Activated naive CD8-positive, alpha-beta T cell treated with anti-CD3 and anti-CD28 coated beads for 36 hours (primary cell): ENCODE data around the gene TMCO4. TPM values are rescaled to one million over a fixed set of nuclear protein-coding genes. Genes with fewer than 3 reads are reported as not detected.
"Not testable (repeated sequence)": the region's sequence is repeated elsewhere in the genome, so short reads cannot be mapped to it uniquely, and the experiment has no call there.

ENCODE experiments used
- DNase-seq: peaks from one replicate; pipeline ENCODE4 v3.0.0; 2021
- H3K27ac Mint-ChIP-seq: one replicate; pipeline ENCODE4 v1.8.0; 2022; ENCODE audit warnings: mild to moderate bottlenecking, moderate library complexity, mixed read lengths
- H3K27me3 Mint-ChIP-seq: one replicate; pipeline ENCODE4 v1.8.0; 2022; ENCODE audit warnings: mild to moderate bottlenecking, mixed read lengths
- H3K36me3 Mint-ChIP-seq: one replicate; pipeline ENCODE4 v1.8.0; 2021; ENCODE audit warnings: mild to moderate bottlenecking, mixed read lengths
- H3K4me1 Mint-ChIP-seq: one replicate; pipeline ENCODE4 v1.8.0; 2021; ENCODE audit warnings: mixed read lengths
- H3K4me3 Mint-ChIP-seq: one replicate; pipeline ENCODE4 v1.8.0; 2022; ENCODE audit warnings: mild to moderate bottlenecking, moderate library complexity, mixed read lengths
- H3K9me3 Mint-ChIP-seq: one replicate; pipeline ENCODE4 v1.8.0; 2022; ENCODE audit warnings: mixed read lengths
- total RNA-seq, 2 experiments: library from RNA; stranded (reverse); gene quantifications; one replicate each; pipeline ENCODE4 v1.2.3, GENCODE V29; 2021

Gene TMCO4
- 10 to 100 TPM; 12.5 to 13.9 TPM for total RNA-seq

DNA sequence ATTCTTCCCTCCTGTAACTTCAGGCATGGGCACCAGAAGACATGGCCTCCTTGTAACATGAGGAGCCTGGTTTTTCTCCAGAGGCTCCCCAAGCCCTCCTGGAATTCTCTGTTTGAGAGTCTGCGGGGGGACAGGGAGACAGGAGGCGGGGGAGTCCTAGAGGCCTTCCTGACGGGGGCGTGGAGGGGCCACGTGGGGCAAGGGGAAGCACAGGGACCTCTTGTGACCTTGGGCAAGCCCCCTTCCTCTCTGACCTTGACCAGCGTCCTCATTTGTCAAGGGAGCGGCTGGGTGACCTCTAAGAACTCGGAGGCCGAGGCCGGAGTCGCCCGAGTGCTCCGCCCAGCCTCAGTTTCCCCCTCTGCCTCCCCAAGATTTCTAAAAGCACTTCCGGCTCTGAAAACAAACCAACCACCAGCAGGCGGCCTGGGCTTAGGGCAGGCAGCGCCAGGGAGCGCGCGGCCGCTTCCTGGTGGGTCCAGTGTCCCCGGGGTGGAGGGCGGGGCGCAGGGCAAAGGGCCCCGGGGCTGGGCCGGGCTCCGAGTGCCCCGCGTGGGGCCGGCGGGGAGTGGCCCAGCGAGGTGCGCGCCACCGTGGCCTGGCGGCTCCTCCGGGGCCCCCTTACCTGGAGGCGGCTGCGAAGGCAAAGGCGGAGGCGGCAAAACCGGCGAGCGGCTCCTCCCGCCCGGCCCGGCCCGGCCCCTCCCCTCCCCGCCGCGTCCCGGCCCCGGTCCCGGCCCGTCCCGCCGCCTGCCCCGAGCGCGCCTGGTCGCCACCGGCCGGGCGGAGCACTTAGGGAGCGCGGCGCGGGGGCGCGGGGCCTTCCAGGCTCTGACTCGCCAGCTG is at the start of gene TMCO4:
TSS of gene TMCO4 (minus strand) at position 687 of the 846 bp plus-strand sequence. CDS start 19,158 bp downstream, outside the sequence.
- Mint-ChIP-seq H3K9me3 (no peaks in the 10 kb centered on the region), H3K27me3 (peaks cover 3% of the 10 kb centered on the region), H3K27ac (peak within 1 kb of the TSS; percentile 91), H3K4me1 (peaks cover 18% of the 10 kb centered on the region), H3K36me3 (peaks cover 12% of the 10 kb centered on the region), H3K4me3 (peak within 1 kb of the TSS; percentile 83)
- peak; percentile 68 for DNase-seq

DNA sequence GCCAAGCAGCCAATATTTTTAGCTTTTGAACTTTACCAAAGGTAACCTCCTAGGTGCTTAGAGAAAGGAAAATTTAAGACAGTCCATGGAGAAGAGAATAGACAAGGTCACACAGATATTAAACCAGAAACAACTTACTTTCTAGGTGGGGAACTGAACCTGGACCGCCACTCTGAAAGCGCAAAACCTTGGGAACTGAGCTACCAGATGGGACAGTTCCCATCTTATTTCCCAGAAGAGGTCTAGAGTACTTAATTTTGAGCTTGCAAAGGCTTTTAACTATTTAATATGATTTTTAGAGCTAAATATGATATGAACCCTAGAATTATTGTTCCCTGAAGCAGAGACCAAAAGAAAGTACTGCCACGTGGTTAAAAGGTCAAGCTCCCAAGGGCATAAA is 49.6 kb upstream of the TMCO4 start:
- H3K27ac Mint-ChIP-seq, DNase-seq, H3K4me1 Mint-ChIP-seq, H3K36me3 Mint-ChIP-seq, H3K9me3 Mint-ChIP-seq, H3K4me3 Mint-ChIP-seq: not testable (repeated sequence)
- H3K27me3 Mint-ChIP-seq, result peaks cover 17% of the 10 kb centered on the region

DNA sequence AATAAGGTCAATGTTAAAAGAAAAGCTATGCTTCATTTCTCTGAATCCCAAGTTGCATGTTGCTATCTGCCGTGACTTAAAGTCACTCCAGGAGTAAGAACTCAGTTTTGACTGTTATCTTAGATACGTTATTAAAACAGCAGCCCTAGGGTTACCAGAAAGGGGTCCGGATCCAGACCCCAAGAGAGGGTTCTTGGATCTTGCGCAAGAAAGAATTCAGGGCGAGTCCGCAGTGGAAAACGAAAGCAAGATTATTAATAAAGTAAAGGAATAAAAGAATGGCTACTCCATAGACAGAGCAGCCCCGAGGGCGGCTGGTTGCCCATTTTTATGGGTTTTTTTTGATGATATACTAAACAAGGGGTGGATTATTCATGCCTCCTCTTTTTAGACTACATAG is 47.6 kb upstream of the TMCO4 start:
- H3K36me3 Mint-ChIP-seq, H3K4me1 Mint-ChIP-seq, H3K27ac Mint-ChIP-seq, DNase-seq, H3K9me3 Mint-ChIP-seq, H3K4me3 Mint-ChIP-seq: not testable (repeated sequence)
- peaks cover 17% of the 10 kb centered on the region for H3K27me3 Mint-ChIP-seq

DNA sequence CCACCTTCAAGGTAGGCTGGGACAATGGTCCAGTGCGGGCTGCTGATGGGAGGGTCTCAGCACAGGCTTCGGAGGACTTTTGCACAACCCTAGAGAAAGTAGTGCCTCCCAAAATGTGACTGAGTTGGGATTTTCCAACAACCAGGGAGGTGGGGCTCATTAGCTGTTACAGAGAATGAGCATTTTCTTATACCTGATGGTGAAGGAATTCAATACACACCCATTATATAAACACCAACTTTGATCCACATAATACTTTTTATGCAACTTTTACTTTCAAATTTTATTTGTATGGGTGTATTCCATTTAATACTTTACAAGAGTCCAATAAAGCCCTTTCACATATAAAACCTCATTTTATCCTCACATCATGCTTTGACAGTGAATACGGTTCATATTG is 46.6 kb upstream of the TMCO4 start:
- H3K36me3 Mint-ChIP-seq, result no peaks in the 10 kb centered on the region
- no peak overlapping the region for H3K4me3 Mint-ChIP-seq
- H3K4me1 Mint-ChIP-seq, result no peaks in the 10 kb centered on the region
- H3K9me3 Mint-ChIP-seq, result no peaks in the 10 kb centered on the region
- H3K27ac Mint-ChIP-seq, result no peak overlapping the region
- DNase-seq, result no peak
- peaks cover 17% of the 10 kb centered on the region for H3K27me3 Mint-ChIP-seq

DNA sequence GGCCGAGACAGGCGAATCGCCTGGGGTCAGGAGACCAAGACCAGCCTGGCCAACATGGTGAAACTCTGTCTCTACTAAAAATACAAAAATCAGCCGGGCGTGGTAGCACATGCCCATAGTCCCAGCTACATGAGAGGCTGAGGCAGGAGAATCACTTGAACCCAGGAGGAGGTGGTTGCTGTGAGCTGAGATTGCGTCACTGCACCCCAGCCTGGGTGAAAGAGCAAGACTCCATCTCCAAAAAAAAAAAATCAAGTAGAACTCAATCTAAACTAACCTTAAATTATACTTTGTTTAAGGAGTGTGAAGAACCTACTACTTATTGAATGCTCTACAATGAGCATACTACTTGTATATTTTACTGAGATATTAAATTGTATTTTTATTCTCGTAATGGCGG is 45.8 kb upstream of the TMCO4 start:
- H3K36me3 Mint-ChIP-seq, result no peaks in the 10 kb centered on the region
- DNase-seq, result no peak
- H3K4me3 Mint-ChIP-seq, result no peak overlapping the region

DNA sequence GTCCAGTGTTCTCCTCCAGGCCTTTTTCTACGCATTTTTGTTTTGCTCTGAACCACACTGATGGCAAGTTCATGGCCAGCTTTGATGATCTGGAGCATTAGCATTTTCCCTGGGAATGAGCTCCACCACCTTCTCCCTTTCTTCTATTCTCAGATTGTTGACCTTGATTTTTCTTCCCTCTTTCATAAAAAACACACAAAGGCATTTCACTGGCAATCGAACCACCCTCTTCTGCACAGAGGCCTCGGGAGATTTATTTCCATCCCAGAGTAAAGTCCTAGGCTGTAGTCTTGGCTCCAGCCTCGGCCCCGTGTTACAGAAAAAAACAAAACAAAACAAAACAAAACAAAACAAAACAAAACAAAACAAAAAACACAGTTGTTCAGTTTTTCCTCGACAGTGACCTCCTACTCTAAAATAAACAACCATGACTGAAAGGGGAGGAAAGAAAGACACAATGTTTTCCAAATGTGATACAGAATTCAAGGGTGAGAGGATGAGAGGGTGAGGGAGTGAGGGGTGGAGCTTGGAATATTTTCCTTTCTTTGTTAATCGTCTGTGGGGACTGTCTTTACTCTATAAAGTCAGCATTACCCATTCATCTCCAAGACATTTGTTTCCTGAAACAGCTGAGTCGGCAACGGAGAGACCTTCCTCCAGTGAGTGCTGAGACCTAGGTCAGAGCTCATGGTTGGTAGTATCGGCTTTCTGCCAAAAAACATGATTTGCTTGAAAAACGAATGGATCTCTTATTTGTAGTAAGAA is 45.2 kb upstream of the TMCO4 start:
- no peaks in the 10 kb centered on the region for H3K36me3 Mint-ChIP-seq
- H3K27me3 Mint-ChIP-seq, result peaks cover 17% of the 10 kb centered on the region
- no peak for DNase-seq
- no peaks in the 10 kb centered on the region for H3K9me3 Mint-ChIP-seq
- H3K4me1 Mint-ChIP-seq, result peaks cover 6% of the 10 kb centered on the region
- no peak overlapping the region for H3K27ac Mint-ChIP-seq
- H3K4me3 Mint-ChIP-seq, result no peak overlapping the region

More for the DNA sequence above, 45.8 kb upstream of the TMCO4 start:
- Mint-ChIP-seq H3K27me3 (peaks cover 17% of the 10 kb centered on the region), H3K9me3 (no peaks in the 10 kb centered on the region), H3K27ac (no peak overlapping the region), H3K4me1 (peaks cover under 1% of the 10 kb centered on the region)

DNA sequence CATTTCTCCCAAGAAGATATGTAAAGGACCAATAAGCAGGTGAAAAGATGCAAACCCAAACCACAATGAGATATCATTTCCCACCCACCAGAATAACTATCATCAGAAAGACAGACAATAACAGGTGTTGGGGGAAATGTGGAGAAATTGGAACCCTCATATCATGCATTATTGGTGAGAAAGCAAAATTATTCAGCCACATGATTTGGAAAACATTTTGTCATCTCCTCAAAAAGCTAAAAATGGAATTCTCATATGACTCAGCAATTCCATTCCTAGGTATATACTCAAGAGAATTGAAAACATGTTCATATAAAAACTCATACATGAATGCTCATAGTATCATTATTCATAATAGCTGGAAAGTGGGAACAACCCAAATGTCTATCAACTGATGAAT is 40.5 kb upstream of the TMCO4 start:
- H3K36me3 Mint-ChIP-seq, result no peaks in the 10 kb centered on the region
- no peaks in the 10 kb centered on the region for H3K9me3 Mint-ChIP-seq
- no peak for DNase-seq
- peaks cover 9% of the 10 kb centered on the region for H3K4me1 Mint-ChIP-seq
- H3K27me3 Mint-ChIP-seq, result peaks cover 31% of the 10 kb centered on the region
- H3K27ac Mint-ChIP-seq, result no peak overlapping the region
- no peak overlapping the region for H3K4me3 Mint-ChIP-seq

DNA sequence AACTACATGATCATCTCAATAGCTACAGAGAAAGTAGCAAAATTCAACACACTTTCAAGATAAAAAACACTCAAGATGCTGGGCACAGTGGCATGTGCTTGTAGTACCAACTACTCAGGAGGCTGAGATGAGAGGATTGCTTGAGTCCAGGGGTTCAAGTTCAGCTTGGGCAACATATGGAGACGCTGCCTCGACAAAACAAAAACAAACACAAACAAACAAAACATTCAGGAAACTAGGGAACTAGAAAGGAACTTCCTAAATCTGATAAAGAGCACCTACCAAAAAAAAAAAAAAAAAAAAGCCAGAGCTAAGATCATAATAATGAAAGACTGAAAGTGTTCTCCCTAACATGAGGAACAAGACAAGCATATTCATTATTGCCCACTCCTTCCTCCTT is 38.1 kb upstream of the TMCO4 start:
- DNase-seq, result no peak
- Mint-ChIP-seq H3K9me3 (no peaks in the 10 kb centered on the region), H3K36me3 (no peaks in the 10 kb centered on the region), H3K4me1 (peaks cover 9% of the 10 kb centered on the region), H3K4me3 (no peak overlapping the region), H3K27me3 (peaks cover 34% of the 10 kb centered on the region), H3K27ac (no peak overlapping the region)

DNA sequence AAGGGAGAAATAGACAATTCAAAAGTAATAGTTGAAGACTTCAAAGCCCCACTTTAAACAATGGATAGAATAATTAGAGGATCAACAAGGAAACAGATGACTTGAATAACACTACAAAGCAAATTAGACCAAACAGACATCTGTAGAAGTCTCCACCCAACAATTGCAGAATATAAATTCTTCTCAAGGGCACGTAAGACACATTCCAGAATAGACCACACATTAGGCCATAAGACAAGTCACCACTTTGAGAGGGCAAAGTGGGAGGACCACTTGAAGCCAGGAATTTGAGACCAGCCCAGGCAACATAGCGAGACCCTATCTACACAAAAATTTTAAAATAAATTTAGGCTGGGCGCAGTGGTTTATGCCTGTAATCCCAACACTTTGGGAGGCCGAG is 35.9 kb upstream of the TMCO4 start:
- Mint-ChIP-seq H3K9me3 (peaks cover 2% of the 10 kb centered on the region), H3K27ac (no peak overlapping the region), H3K27me3 (peaks cover 57% of the 10 kb centered on the region), H3K4me3 (no peak overlapping the region), H3K36me3 (no peaks in the 10 kb centered on the region), H3K4me1 (peaks cover 9% of the 10 kb centered on the region)
- DNase-seq, result no peak

DNA sequence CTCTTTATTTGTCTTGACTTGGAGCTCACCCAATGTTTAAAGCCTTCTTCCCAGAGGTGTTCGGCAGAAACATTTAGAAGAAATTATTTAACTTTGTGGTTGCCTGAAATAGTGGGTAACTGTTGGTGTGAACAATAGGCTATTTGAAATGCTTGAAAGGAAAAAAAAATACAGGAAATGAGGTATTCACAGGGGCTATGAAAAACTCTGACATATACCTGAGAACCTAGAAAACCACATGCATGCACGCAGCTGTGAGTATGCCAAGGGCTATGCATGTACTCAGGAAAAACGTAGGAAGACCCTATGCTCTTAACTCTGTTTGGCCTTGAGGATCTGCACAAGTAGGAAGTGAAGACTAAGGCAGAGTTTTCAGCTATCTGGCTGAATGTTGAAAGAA is 31.7 kb upstream of the TMCO4 start:
- no peak for DNase-seq
- Mint-ChIP-seq H3K4me3 (no peak overlapping the region), H3K36me3 (no peaks in the 10 kb centered on the region), H3K27ac (no peak overlapping the region), H3K27me3 (peaks cover 65% of the 10 kb centered on the region), H3K4me1 (no peaks in the 10 kb centered on the region), H3K9me3 (peaks cover 2% of the 10 kb centered on the region)

DNA sequence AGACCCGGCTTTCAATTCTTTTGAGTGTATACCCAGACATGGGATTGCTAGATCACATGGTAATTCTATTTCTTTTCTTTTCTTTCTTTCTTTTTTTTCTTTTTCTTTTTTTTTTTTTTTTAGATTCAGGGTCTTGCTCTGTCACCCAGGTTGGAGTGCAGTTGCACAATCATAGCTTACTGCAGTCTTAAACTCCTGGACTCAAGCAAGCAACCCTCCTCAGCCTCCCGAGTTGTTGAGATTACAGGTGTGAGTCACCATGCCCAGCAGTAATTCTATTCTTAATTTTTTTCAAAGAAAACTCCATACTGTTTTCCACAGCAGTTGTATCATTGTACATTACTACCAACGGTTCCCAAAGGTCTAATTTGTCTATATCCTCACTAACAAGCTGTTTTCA is 28.8 kb upstream of the TMCO4 start:
- Mint-ChIP-seq H3K27ac (no peak overlapping the region), H3K4me1 (peaks cover 7% of the 10 kb centered on the region), H3K4me3 (no peak overlapping the region), H3K36me3 (no peaks in the 10 kb centered on the region), H3K9me3 (peaks cover 2% of the 10 kb centered on the region), H3K27me3 (peaks cover 60% of the 10 kb centered on the region)
- DNase-seq, result no peak

DNA sequence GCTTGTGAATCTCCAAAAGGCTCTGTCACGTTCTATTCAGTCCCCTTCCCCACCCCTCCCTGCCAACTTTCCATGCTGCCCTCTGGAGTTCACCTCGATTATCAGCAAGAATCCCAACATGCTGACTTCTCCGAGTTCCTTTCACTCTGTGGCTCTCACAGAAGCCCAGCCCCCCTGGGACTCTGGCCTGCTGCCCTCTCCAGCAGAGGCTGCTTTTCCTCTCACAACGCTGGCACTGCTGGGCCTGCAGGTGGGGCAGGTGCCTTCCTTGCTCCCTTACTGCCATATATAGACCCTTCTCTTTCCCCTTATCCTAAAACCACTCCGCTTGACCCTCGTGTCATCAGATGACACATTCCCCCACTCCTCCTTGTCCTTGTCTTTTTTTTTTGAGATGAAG is 25.6 kb upstream of the TMCO4 start:
- Mint-ChIP-seq H3K27me3 (peaks cover 38% of the 10 kb centered on the region), H3K36me3 (no peaks in the 10 kb centered on the region), H3K4me1 (peaks cover 7% of the 10 kb centered on the region), H3K9me3 (no peaks in the 10 kb centered on the region), H3K27ac (no peak overlapping the region), H3K4me3 (no peak overlapping the region)
- DNase-seq, result no peak

DNA sequence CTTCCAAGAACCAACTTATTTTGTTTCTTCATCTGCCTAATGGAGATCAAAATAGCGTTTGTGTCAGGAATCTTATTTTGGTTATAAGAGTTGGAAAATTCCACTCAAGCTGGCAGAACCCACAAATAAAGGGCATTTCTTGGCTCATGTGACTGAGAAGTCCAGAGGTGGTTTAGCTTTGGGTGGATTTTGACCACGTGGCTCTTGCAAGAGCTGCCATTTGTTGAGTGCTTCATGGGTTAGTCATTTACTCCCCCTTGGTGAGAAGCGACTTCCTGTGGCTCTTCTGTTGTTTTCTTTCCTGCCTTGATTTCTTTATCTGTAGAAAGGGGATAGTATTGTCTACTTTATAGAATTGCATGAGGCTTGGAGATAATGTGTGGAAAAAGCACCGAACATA is 24.8 kb upstream of the TMCO4 start:
- H3K27ac Mint-ChIP-seq, result no peak overlapping the region
- no peaks in the 10 kb centered on the region for H3K9me3 Mint-ChIP-seq
- peaks cover 7% of the 10 kb centered on the region for H3K4me1 Mint-ChIP-seq

DNA sequence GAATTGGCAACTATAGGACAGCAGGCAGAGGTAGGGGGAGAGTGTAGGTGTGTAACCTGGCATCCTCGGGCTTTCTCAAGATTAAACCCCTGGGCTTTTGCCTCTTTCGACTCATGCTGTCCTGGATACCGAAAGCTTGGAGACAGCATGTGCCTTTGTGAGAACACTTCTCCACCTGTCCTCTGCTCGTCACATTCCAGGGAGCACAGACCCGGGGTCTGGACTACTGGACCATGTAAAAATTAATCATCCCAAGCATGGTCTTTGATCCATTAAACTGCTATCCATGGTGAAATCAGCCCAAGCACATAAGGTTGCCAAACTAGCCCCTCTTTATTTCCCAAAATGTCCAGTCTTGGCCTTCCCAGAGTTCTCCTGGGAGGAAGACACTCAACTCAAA is 24.3 kb upstream of the TMCO4 start:
- H3K4me1 Mint-ChIP-seq, result peaks cover 7% of the 10 kb centered on the region
- H3K9me3 Mint-ChIP-seq, result no peaks in the 10 kb centered on the region
- H3K27me3 Mint-ChIP-seq, result peaks cover 30% of the 10 kb centered on the region
- no peak overlapping the region for H3K4me3 Mint-ChIP-seq
- no peak overlapping the region for H3K27ac Mint-ChIP-seq
- DNase-seq, result no peak
- H3K36me3 Mint-ChIP-seq, result no peaks in the 10 kb centered on the region

More for the DNA sequence above, 24.8 kb upstream of the TMCO4 start:
- DNase-seq, result no peak
- H3K27me3 Mint-ChIP-seq, result peaks cover 33% of the 10 kb centered on the region
- no peaks in the 10 kb centered on the region for H3K36me3 Mint-ChIP-seq
- H3K4me3 Mint-ChIP-seq, result no peak overlapping the region

DNA sequence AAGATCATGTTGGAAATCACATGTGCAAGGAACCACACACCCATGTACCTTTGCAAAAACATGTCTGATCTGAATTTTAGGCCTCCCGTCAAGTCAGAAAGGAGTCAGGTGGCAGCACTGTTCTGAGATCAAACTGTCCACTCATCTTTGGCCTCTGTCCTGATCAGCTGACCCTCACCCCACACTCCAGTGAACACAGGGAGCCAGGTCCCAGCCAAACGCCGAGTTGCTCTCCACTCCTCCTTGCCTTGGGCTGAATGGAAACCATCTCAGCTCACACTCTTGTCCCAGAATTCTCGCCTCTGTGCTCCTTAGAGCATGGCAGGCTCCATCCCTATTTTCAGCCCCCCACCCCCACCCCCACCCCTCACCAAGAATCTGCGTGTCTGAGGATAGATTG is 20.0 kb upstream of the TMCO4 start:
- DNase-seq, result no peak
- no peaks in the 10 kb centered on the region for H3K9me3 Mint-ChIP-seq
- H3K36me3 Mint-ChIP-seq, result no peaks in the 10 kb centered on the region
- peaks cover 7% of the 10 kb centered on the region for H3K27me3 Mint-ChIP-seq
- H3K4me1 Mint-ChIP-seq, result peaks cover 4% of the 10 kb centered on the region
- no peak overlapping the region for H3K27ac Mint-ChIP-seq
- H3K4me3 Mint-ChIP-seq, result no peak overlapping the region
